Activated CD4-positive, alpha-beta T cell treated with anti-CD3 and anti-CD28 coated beads for 36 hours (primary cell): ENCODE results near the gene DIDO1. TPM values are rescaled to one million over a fixed set of nuclear protein-coding genes. Genes with fewer than 3 reads are reported as not detected.

ENCODE experiments used
- ATAC-seq: fragments of 200-7000 bp; cut with Tn5 transposase; one replicate; pipeline ENCODE4 v1.10.0; 2021; ENCODE audit warnings: mild to moderate bottlenecking, moderate library complexity
- CTCF ChIA-PET: fragments of 350-600 bp; sonication (Branson Sonifier 250); formaldehyde crosslinking; loops from one replicate; lab custom pipeline; 2021; ENCODE audit warnings: antibody characterized with exemption; lab: Charles Lee
- POLR2A ChIA-PET: fragments of 350-600 bp; sonication (Branson Sonifier 250); formaldehyde crosslinking; loops from one replicate; lab custom pipeline; 2021; ENCODE audit warnings: antibody characterized with exemption, inconsistent platforms; lab: Charles Lee
- DNase-seq: peaks from one replicate; pipeline ENCODE4 v3.0.0-alpha.2; 2020
- H3K27ac Mint-ChIP-seq: one replicate; pipeline ENCODE4 v1.8.0; 2021; ENCODE audit warnings: mixed read lengths
- H3K27me3 Mint-ChIP-seq: one replicate; pipeline ENCODE4 v1.8.0; 2021; ENCODE audit warnings: mixed read lengths
- H3K36me3 Mint-ChIP-seq: one replicate; pipeline ENCODE4 v1.8.0; 2021; ENCODE audit warnings: low read depth, mixed read lengths
- H3K4me1 Mint-ChIP-seq: one replicate; pipeline ENCODE4 v1.8.0; 2021; ENCODE audit warnings: mixed read lengths
- H3K4me3 Mint-ChIP-seq: one replicate; pipeline ENCODE4 v1.8.0; 2021; ENCODE audit warnings: mild to moderate bottlenecking, moderate library complexity, mixed read lengths
- H3K9me3 Mint-ChIP-seq: one replicate; pipeline ENCODE4 v1.8.0; 2021; ENCODE audit warnings: low read depth, mixed read lengths
- intact Hi-C, 2 experiments: fragments of 100-400 bp; cut with DNase I in 1 of 2; cut with micrococcal nuclease in 1 of 2; formaldehyde crosslinking; loops; one replicate each; pipeline versions ENCODE4 v1.14.2 to v1.15.1; 2022 to 2024; cut with DNase I, micrococcal nuclease
- total RNA-seq, 2 experiments: library from RNA; stranded (reverse); gene quantifications; one replicate each; pipeline ENCODE4 v1.2.3, GENCODE V29; 2021

Gene DIDO1
- total RNA-seq, 2 experiments from 2014 or later: 43.7 to 49.7 TPM

GRCh38 chr20:62946918-62947317, 20.6 kb upstream of the DIDO1 start:
- POLR2A ChIA-PET: no interaction called here
- CTCF ChIA-PET: no interaction called here
- no peak for ATAC-seq

GRCh38 chr20:62945771-62946339, 19.6 kb upstream of the DIDO1 start:
- Mint-ChIP-seq H3K36me3 (peaks cover 73% of the 10 kb centered on the region), H3K4me3 (no peak overlapping the region), H3K4me1 (peaks cover 12% of the 10 kb centered on the region), H3K27me3 (no peaks in the 10 kb centered on the region), H3K9me3 (peaks cover 1% of the 10 kb centered on the region), H3K27ac (no peak overlapping the region)
- CTCF ChIA-PET: interaction anchor here (1.0 kb wide), 1 partner anchor 25 kb away, joined by 4 read pairs; no protein-coding TSS in a partner anchor
- ATAC-seq: no peak
- intact Hi-C loops: no loop called here
- DNase-seq: no peak
- POLR2A ChIA-PET: no interaction called here

More at GRCh38 chr20:62946918-62947317, 20.6 kb upstream of the DIDO1 start:
- Mint-ChIP-seq H3K36me3 (peaks cover 67% of the 10 kb centered on the region), H3K9me3 (peaks cover 1% of the 10 kb centered on the region), H3K4me3 (no peak overlapping the region), H3K27ac (no peak overlapping the region), H3K27me3 (no peaks in the 10 kb centered on the region), H3K4me1 (peaks cover 6% of the 10 kb centered on the region)
- intact Hi-C loops: no loop called here
- DNase-seq: no peak

GRCh38 chr20:62944746-62945145, 18.4 kb upstream of the DIDO1 start:
- POLR2A ChIA-PET: no interaction called here
- CTCF ChIA-PET: interaction anchor here (0.8 to 1.4 kb wide), 2 partner anchors 9 to 30 kb away, joined by 3 read pairs; no protein-coding TSS in a partner anchor
- no peak for ATAC-seq

GRCh38 chr20:62944184-62944583, 17.9 kb upstream of the DIDO1 start:
- Mint-ChIP-seq H3K4me1 (peaks cover 24% of the 10 kb centered on the region), H3K27me3 (no peaks in the 10 kb centered on the region), H3K9me3 (no peaks in the 10 kb centered on the region), H3K4me3 (no peak overlapping the region), H3K27ac (peak overlapping the region; percentile 26), H3K36me3 (peaks cover 66% of the 10 kb centered on the region)
- ChIA-PET POLR2A (no interaction called here), CTCF (interaction anchor here (0.9 to 1.4 kb wide), 2 partner anchors 11 to 30 kb away, joined by 3 to 4 read pairs; no protein-coding TSS in a partner anchor)
- no peak for DNase-seq
- intact Hi-C loops: no loop called here
- ATAC-seq: no peak

More at GRCh38 chr20:62944746-62945145, 18.4 kb upstream of the DIDO1 start:
- H3K27me3 Mint-ChIP-seq: no peaks in the 10 kb centered on the region
- no peaks in the 10 kb centered on the region for H3K9me3 Mint-ChIP-seq
- DNase-seq: no peak
- H3K4me1 Mint-ChIP-seq: peaks cover 19% of the 10 kb centered on the region
- H3K36me3 Mint-ChIP-seq: peaks cover 67% of the 10 kb centered on the region
- H3K4me3 Mint-ChIP-seq: no peak overlapping the region
- no peak overlapping the region for H3K27ac Mint-ChIP-seq
- intact Hi-C loops: no loop called here

DNA sequence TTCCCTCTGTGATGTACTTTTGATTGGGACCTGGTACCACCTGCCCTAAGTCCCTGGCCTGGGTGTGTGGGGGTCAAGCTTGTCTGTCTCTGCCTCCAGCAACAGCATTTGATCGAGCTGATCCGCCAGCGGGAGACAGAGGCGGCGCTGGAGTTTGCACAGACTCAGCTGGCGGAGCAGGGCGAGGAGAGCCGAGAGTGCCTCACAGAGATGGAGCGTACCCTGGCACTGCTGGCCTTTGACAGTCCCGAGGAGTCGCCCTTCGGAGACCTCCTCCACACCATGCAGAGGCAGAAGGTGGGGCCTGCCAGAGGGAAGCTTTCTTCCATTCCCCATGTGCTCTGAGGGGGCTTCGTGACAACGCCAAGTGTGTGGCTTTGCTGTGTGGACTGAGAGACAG, 17.1 kb upstream of the DIDO1 start:
- no peak for ATAC-seq

DNA sequence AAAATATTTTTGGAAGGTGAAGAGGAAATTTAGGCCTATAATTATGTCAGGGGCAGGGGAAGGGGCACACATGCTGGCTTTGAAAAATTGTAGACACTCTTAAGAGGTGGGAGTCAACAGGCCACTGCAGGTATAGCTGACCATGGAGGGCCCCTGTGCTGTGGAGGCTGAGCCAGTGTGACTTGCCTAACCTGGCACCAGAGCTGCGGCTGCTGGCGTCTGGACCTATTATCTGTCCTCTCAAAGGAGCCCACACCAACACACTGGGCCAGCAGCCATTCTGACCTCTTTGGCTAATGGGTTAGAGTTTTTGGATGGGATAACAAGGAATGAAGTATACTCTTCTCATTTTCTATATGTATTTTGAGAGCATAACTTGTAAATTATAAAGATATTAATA, 16.2 kb upstream of the DIDO1 start:
- H3K27ac Mint-ChIP-seq: no peak overlapping the region
- ATAC-seq: no peak
- H3K36me3 Mint-ChIP-seq: peaks cover 56% of the 10 kb centered on the region
- peaks cover 32% of the 10 kb centered on the region for H3K4me1 Mint-ChIP-seq
- ChIA-PET POLR2A (no interaction called here), CTCF (interaction anchor here (1.3 kb wide), 1 partner anchor 66 kb away, joined by 4 read pairs; no protein-coding TSS in a partner anchor)
- no peaks in the 10 kb centered on the region for H3K27me3 Mint-ChIP-seq
- H3K9me3 Mint-ChIP-seq: no peaks in the 10 kb centered on the region
- DNase-seq: no peak
- intact Hi-C loops: no loop called here
- H3K4me3 Mint-ChIP-seq: no peak overlapping the region

More for the DNA sequence above, 17.1 kb upstream of the DIDO1 start:
- no peaks in the 10 kb centered on the region for H3K27me3 Mint-ChIP-seq
- peaks cover 31% of the 10 kb centered on the region for H3K4me1 Mint-ChIP-seq
- no peak overlapping the region for H3K4me3 Mint-ChIP-seq
- no peaks in the 10 kb centered on the region for H3K9me3 Mint-ChIP-seq
- peaks cover 61% of the 10 kb centered on the region for H3K36me3 Mint-ChIP-seq
- DNase-seq: no peak
- H3K27ac Mint-ChIP-seq: no peak overlapping the region
- CTCF ChIA-PET: interaction anchor here (0.9 to 1.4 kb wide), 2 partner anchors 12 to 31 kb away, joined by 3 to 4 read pairs; no protein-coding TSS in a partner anchor
- intact Hi-C loops: no loop called here
- POLR2A ChIA-PET: no interaction called here

- no peak for DNase-seq
- no peak for ATAC-seq
- no peaks in the 10 kb centered on the region for H3K27me3 Mint-ChIP-seq
- H3K9me3 Mint-ChIP-seq: no peaks in the 10 kb centered on the region
- POLR2A ChIA-PET: no interaction called here
- CTCF ChIA-PET: interaction anchor here (1.0 to 1.3 kb wide), 2 partner anchors 49 to 67 kb away, joined by 3 to 4 read pairs; no protein-coding TSS in a partner anchor
- no peak overlapping the region for H3K4me3 Mint-ChIP-seq
- H3K36me3 Mint-ChIP-seq: peaks cover 54% of the 10 kb centered on the region
- H3K27ac Mint-ChIP-seq: no peak overlapping the region
- intact Hi-C loops: no loop called here
- peaks cover 35% of the 10 kb centered on the region for H3K4me1 Mint-ChIP-seq
Observed at GRCh38 chr20:62941792-62942191, 15.5 kb upstream of the DIDO1 start.

- Mint-ChIP-seq H3K9me3 (no peaks in the 10 kb centered on the region), H3K27ac (no peak overlapping the region), H3K27me3 (no peaks in the 10 kb centered on the region), H3K4me3 (no peak overlapping the region), H3K36me3 (peaks cover 51% of the 10 kb centered on the region), H3K4me1 (peaks cover 36% of the 10 kb centered on the region)
- ChIA-PET CTCF (interaction anchor here (0.6 to 1.0 kb wide), 3 partner anchors 50 to 96 kb away, joined by 3 to 4 read pairs (median 4); no protein-coding TSS in a partner anchor), POLR2A (no interaction called here)
- DNase-seq: no peak
- no peak for ATAC-seq
- intact Hi-C loops: no loop called here
Observed at GRCh38 chr20:62940875-62941274, 14.6 kb upstream of the DIDO1 start.

DNA sequence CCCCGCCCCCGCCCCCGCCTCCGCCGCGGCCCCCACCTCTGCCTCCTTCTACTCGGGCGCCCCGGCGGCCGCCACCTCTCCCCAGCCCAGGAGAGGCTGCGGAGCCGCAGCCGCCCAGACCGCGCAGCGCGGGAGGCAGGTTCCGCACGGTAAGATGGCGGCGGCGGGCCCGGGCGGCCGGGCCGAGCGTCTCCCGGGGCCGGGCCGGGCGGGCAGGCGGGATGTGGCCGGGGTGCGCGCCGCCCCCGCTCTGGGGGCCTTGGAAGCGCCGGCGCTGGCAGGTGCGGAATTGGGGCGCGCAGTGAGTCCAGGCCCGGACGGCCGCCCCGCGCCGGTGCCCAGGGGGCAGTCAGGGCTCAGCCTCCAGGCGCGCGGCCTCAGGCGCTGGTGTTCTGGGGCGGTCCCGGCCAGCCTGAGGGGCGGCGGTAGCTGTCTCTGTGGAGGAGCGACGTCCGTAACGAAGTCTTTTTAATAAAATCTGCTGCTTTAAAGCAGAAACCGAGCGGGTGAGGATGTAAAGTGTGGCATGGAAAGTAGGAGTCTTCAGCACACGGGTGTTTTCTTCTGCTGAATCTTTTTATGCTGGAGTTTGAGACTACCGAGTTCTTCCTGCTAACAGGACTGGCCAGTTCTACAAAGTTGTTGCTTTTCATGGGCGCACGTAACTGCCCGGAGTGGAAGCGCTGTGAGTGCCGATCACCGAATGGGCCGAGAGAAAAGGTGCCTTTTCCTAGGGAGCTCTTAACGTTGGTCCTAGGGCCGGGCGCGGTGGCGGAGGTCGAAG, 12.0 kb upstream of the DIDO1 start, which contains the start of gene GID8:
TSS of gene GID8 (plus strand) at position 43 of the 784 bp plus-strand sequence. CDS start 3,356 bp downstream, outside the sequence.
- CTCF ChIA-PET: interaction anchor here (0.6 to 4.4 kb wide), 6 partner anchors 11 to 38 kb away, joined by 3 to 17 read pairs (median 6); no protein-coding TSS in a partner anchor
- peak; percentile 66 for DNase-seq
- Mint-ChIP-seq H3K27ac (peak within 1 kb of the TSS; percentile 96), H3K27me3 (no peaks in the 10 kb centered on the region), H3K4me3 (no peak within 1 kb of the TSS), H3K4me1 (peaks cover 38% of the 10 kb centered on the region), H3K36me3 (peaks cover 34% of the 10 kb centered on the region), H3K9me3 (no peaks in the 10 kb centered on the region)
- ATAC-seq: peak; percentile 54
- POLR2A ChIA-PET: interaction anchor here (0.5 to 2.8 kb wide), 6 partner anchors 11 to 151 kb away, joined by 3 to 18 read pairs (median 3); partner anchors contain the start of genes DIDO1 and TCFL5
- intact Hi-C loops: loop anchor here in 1 of 2 experiments (1.0 to 5.0 kb wide), 5 partner anchors 39 to 816 kb away; partner anchors contain the start of genes ADRM1, LSM14B and OSBPL2

GRCh38 chr20:62937268-62938104, 11.2 kb upstream of the DIDO1 start:
- Mint-ChIP-seq H3K4me3 (no peak overlapping the region), H3K27me3 (no peaks in the 10 kb centered on the region), H3K36me3 (peaks cover 27% of the 10 kb centered on the region), H3K4me1 (peaks cover 44% of the 10 kb centered on the region), H3K27ac (peak overlapping the region; percentile 96), H3K9me3 (no peaks in the 10 kb centered on the region)
- POLR2A ChIA-PET: interaction anchor here (0.5 to 2.8 kb wide), 5 partner anchors 10 to 152 kb away, joined by 3 to 18 read pairs (median 3); partner anchors contain the start of genes DIDO1 and TCFL5
- DNase-seq (peak; percentile 99), ATAC-seq (peak; percentile 90)
- CTCF ChIA-PET: interaction anchor here (0.6 to 4.4 kb wide), 10 partner anchors 10 to 78 kb away, joined by 3 to 17 read pairs (median 4); partner anchors contain the start of gene DIDO1
- intact Hi-C loops: loop anchor here (1.0 to 5.0 kb wide), 13 partner anchors 9 to 815 kb away; partner anchors contain the start of genes ADRM1 (in 1 of the 2), DIDO1 (in 1 of the 2), LSM14B (in 1 of the 2) and OSBPL2 (in 1 of the 2)
